HG02970 (cell line): ENCODE data around the gene FYB1.

Experiments
- ATAC-seq: cut with Tn5 transposase; IDR thresholded peaks from one replicate; pipeline ENCODE4 v1.9.1; 2021; ENCODE audit warnings: mild to moderate bottlenecking, moderate library complexity, moderate number of reproducible peaks; ENCODE audit not compliant: unreplicated experiment, low FRiP score

The FYB1 gene

GRCh38 chr5:39167141-39167971, 52.0 kb downstream of the FYB1 start:
- no peak for ATAC-seq

- peak; percentile 58 for ATAC-seq
Observed at GRCh38 chr5:39164529-39165402, 54.6 kb downstream of the FYB1 start.

DNA sequence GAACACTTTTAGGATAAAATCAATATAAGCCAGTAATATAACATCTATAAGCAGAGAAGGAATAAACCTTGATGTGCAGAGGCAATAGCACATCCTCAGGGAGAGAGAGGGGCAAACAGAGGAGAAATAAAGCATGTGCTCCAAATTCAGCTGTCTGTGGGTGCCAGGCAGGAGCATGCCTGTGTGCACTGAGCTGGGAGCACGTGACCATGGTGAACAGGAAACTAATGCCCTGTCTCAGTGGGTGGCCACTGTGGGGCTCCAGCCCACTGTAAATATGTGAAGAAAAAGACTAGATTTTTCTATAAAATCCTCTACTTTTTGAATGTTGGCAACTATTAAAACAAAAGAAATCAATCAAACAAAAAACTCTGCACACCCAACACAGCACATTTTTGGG, 55.3 kb downstream of the FYB1 start:
- no peak for ATAC-seq

GRCh38 chr5:39161578-39161977, 57.8 kb downstream of the FYB1 start:
- ATAC-seq: no peak

- ATAC-seq: no peak
Observed at GRCh38 chr5:39160576-39161213, 58.7 kb downstream of the FYB1 start.

DNA sequence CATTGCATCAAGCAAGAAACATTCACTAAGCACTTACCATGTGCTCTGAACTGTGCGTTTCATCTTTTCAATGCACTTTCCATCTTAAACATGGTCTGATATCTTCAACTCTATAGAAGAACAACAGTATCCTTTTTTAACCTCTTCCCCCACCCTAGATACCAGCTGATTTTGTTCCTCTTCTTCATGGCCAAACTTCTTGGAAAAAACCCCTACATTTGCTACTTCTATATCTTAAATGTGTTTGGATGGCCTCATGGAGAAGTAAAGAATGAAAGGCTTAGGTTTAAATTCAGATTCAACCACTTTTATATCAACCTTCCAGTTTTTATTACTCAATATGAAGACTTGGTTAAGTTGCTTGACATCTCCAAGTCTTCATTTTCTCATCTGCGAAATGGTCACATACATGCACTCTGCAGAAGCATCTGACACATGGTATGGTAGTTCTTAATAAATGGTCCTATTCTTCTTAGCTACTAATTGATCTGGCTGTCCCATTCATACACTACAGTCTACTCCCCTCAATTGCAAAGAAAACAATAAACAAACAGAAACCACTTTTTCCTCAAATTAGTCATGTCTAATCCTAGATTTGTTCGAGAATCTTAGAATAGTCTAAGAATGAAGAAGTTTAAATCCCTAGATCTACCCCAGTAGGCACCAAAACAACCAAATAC, 59.4 kb downstream of the FYB1 start:
- no peak for ATAC-seq

DNA sequence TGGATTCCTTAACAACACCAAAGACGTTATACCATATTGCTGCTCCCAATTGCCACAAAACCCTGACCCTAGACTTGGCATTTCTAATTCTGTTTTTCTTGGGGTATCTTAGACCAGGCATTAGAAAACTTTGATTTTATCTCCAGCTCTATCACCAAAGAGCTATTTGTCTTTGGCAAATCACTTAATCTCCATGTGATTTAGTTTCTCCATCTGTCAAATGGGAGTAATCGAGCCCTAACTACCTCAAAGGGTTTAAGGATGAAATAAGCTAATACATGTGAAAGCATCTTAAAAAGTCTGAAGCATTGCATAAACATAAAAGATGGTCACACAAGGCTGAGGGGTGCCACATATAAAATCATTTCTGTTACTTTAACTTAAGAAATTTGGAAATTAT, 60.6 kb downstream of the FYB1 start:
- no peak for ATAC-seq

DNA sequence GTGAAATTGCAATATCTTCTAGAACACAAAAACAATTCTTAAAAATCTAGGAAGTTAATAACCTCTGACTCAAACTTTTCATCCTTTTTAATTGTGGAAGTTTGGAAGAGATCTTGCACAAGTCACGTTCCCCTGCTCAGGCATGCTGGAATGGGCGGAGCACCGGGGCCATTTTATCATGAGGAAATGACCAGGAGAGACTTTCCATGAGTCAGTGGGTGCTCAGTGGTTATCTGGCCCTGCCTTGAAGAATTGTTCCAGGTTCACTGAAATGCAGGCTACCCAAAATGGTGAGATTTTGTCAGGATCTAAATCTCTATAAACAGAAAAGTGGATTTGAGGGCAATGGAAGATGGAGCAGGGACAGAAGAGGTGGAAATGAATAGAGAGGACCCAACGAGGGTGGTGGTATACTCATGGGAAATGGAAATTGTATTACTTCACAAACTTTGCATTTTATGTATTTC, 61.2 kb downstream of the FYB1 start:
- ATAC-seq: no peak

DNA sequence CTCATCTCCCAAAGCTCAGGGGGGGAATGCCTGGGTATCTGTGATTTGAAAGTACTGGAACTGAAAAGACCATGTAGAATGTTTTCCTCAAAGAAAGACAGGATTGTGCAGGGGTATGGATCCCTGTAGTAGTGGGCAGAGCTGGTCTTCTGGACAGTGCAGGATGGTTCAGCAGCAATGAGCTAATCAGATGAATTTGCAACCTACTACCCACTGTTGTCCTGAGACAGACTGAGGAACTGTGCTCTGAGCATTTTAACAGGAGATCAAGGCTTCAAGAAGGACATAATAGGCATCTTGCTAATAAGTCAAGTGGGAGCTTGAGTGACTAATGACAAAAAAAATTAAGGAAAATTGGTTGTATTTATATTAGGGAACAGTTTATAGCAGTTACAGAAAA, 61.7 kb downstream of the FYB1 start:
- no peak for ATAC-seq

GRCh38 chr5:39156082-39156481, 63.3 kb downstream of the FYB1 start:
- no peak for ATAC-seq

DNA sequence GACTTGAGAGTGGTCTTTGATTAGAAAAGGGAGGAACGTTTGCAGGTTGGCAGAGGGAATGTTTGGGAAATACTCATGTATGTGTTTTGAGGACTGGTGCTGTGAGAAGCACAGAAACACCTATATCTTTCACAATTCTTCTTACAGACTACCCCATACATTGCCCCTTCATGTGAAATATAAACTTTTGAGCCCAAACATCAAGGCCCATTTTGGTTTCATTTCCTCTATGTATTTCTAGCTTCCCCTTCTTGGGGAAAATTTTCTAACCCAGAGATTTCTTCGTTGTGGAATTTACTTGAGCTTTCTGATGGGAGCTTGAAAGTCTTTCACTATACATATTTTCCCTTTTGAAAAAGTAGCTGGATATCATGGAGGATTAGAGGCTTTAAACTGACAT, 67.6 kb downstream of the FYB1 start:
- no peak for ATAC-seq

GRCh38 chr5:39149966-39150365, 69.4 kb downstream of the FYB1 start:
- ATAC-seq: no peak

- ATAC-seq: no peak
Observed at GRCh38 chr5:39148983-39149534, 70.3 kb downstream of the FYB1 start.

DNA sequence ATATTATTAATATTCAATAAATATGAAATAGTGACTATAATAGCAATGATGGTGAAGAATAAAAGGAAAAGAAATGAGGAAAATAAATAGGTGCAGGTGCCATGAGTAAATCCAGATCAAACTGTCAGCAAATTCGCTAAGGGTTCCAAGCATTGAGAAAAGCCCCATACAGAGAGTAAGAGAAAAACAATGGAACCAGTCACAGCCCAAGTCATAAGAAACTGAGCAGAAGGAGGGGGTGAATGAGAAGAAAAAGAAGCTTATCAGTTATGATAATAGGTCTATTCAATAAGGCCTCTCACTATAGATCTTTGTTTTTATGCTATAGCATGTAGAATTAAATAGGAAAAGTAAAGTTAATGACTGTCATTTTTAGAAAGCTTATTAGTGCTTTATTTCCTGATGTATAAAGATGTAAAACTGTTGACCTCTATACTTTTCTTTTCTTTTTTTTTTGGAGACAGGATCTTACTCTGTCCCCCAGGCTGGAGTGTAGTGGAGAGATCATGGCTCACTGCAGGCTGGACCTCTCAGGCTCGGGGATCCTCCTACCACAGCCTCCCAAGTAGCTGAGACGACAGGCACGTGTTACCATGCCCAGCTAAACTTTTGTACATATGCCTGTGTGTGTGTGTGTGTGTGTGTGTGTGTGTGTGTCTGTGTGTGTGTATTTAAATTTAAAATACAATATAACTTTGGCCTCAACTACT, 72.4 kb downstream of the FYB1 start:
- ATAC-seq: no peak

DNA sequence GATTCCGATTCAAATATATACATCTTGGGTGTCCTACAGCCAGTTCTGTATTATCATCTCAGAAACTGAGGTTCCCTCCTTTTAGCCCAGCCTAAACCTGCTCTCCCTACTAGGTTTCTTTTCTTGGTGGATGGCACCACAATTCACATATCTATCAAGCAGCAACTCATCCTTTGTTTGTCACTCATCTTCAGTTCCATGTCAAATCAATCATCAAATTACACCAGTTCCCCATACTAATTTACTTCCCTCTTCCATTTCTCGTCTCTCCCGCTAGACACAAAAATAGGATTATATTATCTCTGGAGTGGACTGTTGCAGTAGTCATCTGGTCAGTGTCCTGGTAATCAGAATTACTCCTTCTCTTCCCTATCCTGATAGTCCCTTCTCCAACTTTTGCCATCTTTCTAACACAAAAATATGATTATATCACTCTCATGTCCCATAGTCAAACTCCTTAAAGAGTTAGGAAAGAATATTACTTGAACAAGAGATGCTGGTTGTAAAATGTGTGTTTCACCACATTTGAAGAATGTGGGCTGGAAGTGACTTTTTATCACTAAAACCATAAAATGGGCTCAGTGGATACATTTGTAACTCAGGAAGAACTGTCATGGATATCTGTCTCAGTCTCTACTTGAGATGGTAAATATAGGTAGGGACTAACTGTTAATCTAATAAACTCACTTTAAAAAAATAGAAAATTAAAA, 76.1 kb downstream of the FYB1 start:
- no peak for ATAC-seq

DNA sequence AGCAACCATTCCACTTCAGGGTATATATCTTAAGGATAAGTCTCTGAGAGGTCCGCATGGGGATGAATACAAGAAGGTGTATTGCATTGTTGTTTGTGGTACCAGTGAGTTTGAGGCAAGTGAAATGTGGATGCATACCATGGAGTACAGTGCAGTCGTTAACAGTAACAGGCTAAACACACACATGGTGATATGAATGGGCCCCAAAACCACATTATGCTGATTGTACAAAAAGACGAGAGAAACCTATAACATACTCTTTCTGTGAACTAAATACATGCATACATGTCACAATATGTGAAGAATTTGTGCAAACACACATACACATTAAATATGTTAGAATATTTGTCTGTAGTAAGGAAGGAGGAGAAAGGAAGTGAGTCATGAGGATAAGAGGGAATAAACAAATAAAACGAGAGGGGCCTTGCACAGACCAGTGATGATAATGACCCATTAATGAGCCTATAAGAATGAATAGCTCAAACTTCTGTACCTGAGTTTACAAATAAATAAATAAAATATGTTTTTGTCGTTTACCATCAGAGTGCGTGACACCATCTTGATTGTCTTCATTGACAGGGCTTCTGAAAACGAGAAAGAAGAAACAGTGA, 78.7 kb downstream of the FYB1 start:
- no peak for ATAC-seq

DNA sequence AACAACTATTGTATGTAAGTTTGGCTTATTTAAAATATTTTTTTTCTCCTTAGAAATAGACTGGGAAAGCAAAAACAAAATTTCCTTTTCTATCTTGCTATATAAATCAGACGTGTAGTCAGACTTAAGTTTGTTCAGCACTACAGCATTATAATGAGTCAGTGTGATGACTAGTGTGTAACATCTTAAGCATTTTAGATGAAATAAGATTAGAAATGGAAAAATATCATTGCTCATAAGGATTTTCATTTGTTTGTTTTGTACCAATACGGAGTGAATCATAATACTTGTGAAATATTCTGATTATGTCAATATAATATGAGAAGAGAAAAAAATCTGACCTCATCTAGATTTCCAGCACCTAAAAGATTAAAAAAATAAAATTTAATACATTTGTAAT, 80.5 kb downstream of the FYB1 start:
- no peak for ATAC-seq

- ATAC-seq: no peak
Observed at GRCh38 chr5:39137819-39138451, 81.4 kb downstream of the FYB1 start.
